NCI-H748 (cell line): Measurements from ENCODE around the gene MESD.

Source experiments
- DNase-seq: peaks from one replicate; lab custom pipeline; 2025; ENCODE audit not compliant: unreplicated experiment; lab: John Stamatoyannopoulos, UW

MESD gene

GRCh38 chr15:80989518-80990478, at the start of gene MESD:
Gene MESD, minus strand, starts transcription at chr15:80989819. Its CDS starts 28 bp downstream, at chr15:80989791.
- DNase-seq = peak; percentile 92

- DNase-seq = no peak
Observed at GRCh38 chr15:81038975-81039607, 49.5 kb upstream of the MESD start.

- no peak for DNase-seq
Observed at GRCh38 chr15:81037952-81038743, 48.5 kb upstream of the MESD start.

DNA sequence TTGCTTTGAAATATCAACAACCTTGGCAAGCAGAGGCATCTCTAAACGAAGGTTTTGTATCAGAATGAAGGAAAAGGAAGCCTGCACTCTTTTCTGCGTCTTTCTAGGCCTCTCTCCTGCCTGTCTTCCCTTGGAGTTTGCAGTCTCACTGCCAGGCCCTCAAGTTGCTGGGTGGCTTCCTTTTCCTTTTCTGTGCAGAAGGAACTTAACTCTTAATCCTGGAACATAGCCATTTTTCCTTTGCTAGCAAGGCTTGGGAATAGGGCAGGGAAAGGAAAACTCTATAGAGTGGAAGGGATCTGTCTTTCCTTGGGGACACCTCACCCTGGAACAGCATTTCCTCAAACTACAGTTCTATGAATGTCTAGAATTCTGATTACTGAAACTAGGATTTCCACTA, 43.9 kb upstream of the MESD start:
- DNase-seq = no peak

- no peak for DNase-seq
Observed at GRCh38 chr15:81032818-81033217, 43.2 kb upstream of the MESD start.

DNA sequence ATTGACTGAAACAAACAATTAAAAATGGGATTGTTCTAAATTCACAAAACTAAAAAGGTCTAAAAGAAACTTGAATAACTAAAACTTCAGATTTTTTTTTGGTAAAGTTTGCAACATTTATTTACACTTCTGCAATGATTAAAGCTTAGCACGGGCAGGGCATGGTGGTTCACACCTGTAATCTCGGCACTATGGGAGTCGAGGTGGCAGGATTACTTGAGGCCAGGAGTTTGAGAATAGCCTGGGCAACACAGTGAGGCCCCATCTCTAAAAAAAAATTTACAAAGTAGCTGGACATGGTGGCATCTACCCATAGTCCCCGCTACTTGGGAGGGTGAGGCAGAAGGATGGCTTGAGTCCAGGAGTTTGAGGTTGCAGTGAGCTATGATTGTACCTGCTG, 42.7 kb upstream of the MESD start:
- no peak for DNase-seq

- no peak for DNase-seq
Observed at GRCh38 chr15:81031203-81031602, 41.6 kb upstream of the MESD start.

GRCh38 chr15:81030301-81030750, 40.7 kb upstream of the MESD start:
- no peak for DNase-seq

DNA sequence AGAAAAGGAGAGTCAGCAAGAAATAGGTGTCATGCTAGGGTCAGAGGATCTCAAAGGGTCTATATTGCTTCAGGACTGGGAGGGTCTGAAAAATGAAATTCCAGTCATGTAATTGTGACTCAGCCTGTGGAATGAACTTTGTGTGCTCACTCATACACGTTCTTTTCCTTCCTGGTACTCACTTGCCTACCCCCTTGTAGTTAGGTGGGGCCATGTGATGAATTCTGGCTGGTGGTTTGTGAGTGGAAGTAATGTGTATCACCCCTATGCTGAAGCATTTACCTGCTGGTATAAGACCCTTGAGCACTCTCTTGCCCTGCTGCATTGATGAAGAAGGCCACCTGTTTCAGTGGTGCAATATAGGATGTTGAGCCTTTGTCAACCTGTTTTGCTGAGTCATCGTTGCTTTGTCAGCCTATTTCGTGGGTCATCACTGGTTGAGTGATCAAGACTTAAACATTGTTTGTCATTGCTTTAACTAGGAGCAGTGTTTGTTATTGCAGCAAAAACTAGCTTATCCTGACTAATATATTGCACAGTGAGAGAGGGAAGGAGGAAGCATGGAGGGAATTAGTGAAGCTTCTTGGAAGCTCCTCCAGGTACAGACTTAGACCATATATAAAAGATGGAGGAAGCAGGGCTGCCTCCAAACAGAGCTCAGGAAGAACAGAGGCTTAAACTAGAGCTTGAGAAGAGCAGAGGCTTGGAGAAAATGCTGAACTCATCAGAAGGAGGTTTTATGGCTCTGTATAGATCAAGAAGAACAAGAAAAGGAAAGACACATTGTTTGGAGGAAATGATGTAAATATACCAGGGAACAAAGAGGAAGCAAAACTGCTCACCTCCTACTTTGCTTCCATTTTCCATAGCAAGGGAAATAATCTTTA, 40.0 kb upstream of the MESD start:
- DNase-seq = no peak

DNA sequence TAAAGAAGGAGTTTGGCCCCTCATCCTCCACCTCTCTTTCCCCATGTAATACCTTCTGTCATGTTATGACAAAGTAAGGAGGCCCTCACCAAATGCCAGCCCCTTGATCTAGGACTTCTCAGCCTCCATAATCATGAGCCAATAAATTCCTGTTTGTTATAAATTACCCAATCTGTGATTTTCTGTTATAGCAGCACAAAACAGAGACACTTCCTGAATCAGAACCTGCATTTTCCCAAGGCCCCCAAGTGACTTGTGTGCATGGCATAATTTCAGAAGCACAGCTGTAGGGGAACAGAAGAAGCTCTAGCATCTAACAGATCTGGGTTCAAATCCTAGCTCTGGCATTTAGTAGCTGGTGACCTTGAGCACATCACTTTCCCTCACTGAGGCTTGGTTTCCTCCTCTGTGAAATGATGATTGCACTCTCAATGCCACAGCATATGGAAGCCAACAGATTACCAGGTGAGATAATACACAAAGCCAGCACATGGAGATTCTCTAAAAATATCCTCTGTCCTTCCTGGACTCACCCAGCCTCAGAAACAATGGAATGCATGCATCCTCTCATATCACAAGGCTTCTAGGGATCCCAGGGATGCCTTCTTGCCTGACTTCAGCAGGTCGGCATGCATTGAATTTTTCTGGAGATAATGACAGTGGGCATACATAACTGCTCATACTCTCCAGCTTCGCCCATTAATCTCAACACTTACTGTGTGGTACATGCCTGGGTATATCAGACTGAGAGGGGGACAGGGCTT, 37.4 kb upstream of the MESD start:
- DNase-seq = no peak

DNA sequence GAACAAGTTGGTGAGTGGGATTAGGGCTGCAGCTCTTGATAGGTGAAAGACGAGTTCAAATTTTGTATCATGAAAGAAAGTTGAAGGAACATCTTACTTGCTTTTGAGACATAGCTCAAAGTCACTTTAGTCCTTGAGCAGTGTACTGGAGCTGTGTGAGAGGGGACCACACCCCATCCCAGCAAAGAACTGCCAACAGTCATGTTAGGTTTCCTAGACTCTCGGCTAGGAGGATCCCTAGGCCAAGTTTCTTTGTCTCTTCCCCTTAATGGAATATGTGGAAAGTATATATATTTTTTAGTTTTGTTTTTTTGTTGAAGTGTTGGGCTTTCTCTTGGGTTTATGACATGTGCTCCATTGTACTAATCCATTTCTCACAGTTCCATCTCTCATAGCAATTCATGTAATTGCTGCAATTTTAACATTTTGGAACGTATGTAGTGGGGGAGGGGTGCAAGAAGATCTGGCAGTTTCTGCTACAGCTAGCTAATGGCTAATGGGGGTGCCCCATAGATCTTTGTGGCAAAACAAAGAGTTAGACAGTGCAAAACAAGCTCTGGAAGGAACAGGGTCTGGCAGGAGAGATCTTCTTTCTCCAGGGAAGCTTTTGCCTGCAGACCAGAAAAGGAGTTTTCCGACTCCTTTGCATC, 36.2 kb upstream of the MESD start:
- no peak for DNase-seq

DNA sequence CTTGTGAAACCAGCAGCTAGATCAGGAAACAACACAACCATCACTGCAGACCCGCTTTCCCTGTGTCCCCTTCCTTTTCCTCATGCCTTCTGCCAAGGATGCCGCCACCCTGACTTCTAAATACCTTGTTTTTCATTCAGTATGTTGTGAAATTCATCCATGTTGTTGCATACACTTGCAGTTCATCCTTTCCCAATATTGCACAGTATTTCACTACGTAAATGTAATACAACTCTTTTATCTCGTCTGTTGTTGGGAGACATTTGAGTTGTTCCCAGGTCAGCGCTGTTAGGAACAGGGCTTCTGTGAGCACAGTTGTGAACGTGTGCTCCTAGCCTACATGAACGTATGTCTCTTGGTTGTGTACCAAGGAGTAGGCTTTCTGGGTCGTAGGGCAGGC, 35.3 kb upstream of the MESD start:
- no peak for DNase-seq

GRCh38 chr15:81024265-81024872, 34.8 kb upstream of the MESD start:
- no peak for DNase-seq

DNA sequence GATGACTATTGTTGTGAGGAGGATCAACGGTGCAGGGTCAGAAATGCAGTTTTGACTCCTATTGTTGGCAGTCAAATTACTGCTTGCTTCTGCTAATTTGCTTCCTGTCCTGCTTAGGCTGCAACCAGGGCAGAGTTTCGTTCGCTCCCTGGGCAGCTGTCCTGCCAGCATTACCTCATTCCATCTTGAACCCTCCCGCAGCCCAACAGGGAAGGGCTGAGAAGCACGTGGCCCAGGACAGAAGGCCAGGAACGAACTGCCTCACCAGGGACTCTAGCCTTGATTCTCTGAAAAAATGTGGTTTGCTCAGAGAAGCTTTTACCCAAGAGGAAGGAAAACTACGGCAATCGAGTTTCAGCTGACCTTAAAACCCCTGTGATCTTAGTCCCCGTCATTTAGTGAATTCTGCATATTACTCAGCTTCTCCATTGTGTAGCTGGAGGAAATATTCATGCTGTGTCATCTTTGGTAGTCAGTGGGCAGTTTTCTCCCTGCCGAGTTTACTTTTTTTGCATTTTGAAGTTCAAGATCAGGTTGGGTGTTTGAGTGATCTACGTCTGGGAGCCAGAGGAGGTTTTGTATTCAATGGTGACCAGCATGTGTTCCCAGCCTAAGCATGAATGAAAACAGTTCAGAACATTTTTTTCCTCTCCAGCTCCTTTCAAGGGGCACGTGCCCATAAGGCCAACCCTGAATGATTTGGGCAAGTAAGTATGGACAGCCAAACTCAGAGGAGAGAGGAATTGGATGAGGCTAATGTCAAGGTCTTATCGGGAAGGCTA, 34.1 kb upstream of the MESD start:
- DNase-seq = no peak

- no peak for DNase-seq
Observed at GRCh38 chr15:81021321-81021720, 31.7 kb upstream of the MESD start.

DNA sequence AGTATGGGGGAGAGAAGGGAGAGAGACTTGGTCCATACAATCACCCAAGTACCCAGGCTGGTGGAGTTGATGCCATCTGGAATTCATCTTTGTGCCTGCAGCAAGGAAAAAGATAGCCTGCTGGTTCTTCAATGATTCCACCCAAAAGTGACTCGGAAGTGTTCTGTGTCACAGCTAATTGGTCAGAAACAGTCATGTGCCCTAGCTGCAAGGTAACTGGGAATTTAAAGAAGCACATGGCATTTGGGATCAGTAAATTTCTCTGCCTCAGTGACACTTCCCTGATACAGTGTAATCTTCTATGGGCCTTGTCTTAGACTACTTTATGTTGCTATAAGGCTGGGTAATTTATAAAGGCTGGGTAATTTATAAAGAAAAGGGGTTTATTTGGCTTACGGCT, 28.6 kb upstream of the MESD start:
- no peak for DNase-seq

GRCh38 chr15:81016489-81017068, 27.0 kb upstream of the MESD start:
- DNase-seq = no peak
